ENCODE results near the gene STXBP1.

Gene STXBP1

GRCh38 chr9:127734747-127735529, 122.9 kb downstream of the STXBP1 start, which contains the start of gene TOR2A:
TOR2A (minus strand) TSS chr9:127735294; CDS start chr9:127735270, 24 bp downstream.
- peak; percentile 93 to 95 for DNase-seq (ENCODE audit: low read depth in 2 of 2)

GRCh38 chr9:127735530-127736185, 123.6 kb downstream of the STXBP1 start:
- no peak for DNase-seq (ENCODE audit: low read depth in 2 of 2)

- no peak for DNase-seq (ENCODE audit: low read depth in 2 of 2)
Observed at GRCh38 chr9:127738666-127739065, 126.6 kb downstream of the STXBP1 start.

GRCh38 chr9:127739614-127740330, 127.7 kb downstream of the STXBP1 start:
- DNase-seq (ENCODE audit: low read depth in 2 of 2) = no peak

- DNase-seq (ENCODE audit: low read depth in 2 of 2) = no peak
Observed at GRCh38 chr9:127741831-127742434, 129.9 kb downstream of the STXBP1 start.

All from stimulated activated CD4-positive, alpha-beta T cell treated with anti-CD3 and anti-CD28 coated beads, Interleukin-1b, Interleukin-23, amount 100 ng/mL, for 1 hour (primary cell).